ENCODE measurements around the gene HCST.
"Not testable (repeated sequence)": the region's sequence is repeated elsewhere in the genome, so short reads cannot be mapped to it uniquely, and the experiment has no call there.

Gene HCST

GRCh38 chr19:35903550-35904179, 1.3 kb downstream of the HCST start:
- peak in 42 of 56 donors; percentile 5 to 75 (median 44) for DNase-seq

- peak in 1 of 56 donors; percentile 10 for DNase-seq
These were observed 2.2 kb downstream of the HCST start for GRCh38 chr19:35904311-35905068.

- DNase-seq = no peak
These were observed 2.9 kb downstream of the HCST start for GRCh38 chr19:35905178-35905727.

- no peak for DNase-seq
These were observed 5.0 kb downstream of the HCST start for GRCh38 chr19:35907377-35907745.

- DNase-seq = peak in 4 of 56 donors; percentile 1 to 26 (median 19)
These were observed 5.7 kb downstream of the HCST start, which contains the start of gene TYROBP for GRCh38 chr19:35908010-35908441. Gene TYROBP, minus strand, starts transcription at chr19:35908295. Its CDS starts 67 bp downstream, at chr19:35908228.

GRCh38 chr19:35908973-35909683, 6.8 kb downstream of the HCST start:
- peak in 36 of 56 donors; percentile 3 to 67 (median 30) for DNase-seq

GRCh38 chr19:35909684-35910035, 7.3 kb downstream of the HCST start:
- no peak for DNase-seq

- DNase-seq = not testable (repeated sequence)
These were observed 8.0 kb downstream of the HCST start for GRCh38 chr19:35910355-35910754.

- DNase-seq = no peak
These were observed 8.8 kb downstream of the HCST start for GRCh38 chr19:35911173-35911572.

GRCh38 chr19:35911790-35912189, 9.5 kb downstream of the HCST start:
- no peak for DNase-seq

GRCh38 chr19:35913589-35913988, 11.3 kb downstream of the HCST start:
- no peak for DNase-seq

- no peak for DNase-seq
These were observed 13.1 kb downstream of the HCST start for GRCh38 chr19:35915443-35915842.

GRCh38 chr19:35919306-35919705, 17.0 kb downstream of the HCST start:
- no peak for DNase-seq

- DNase-seq = no peak
These were observed 18.7 kb downstream of the HCST start for GRCh38 chr19:35921012-35921411.

- no peak for DNase-seq
These were observed 23.2 kb downstream of the HCST start for GRCh38 chr19:35925501-35925900.

- DNase-seq = no peak
These were observed 26.2 kb downstream of the HCST start for GRCh38 chr19:35928507-35928906.

- DNase-seq = no peak
These were observed 27.5 kb downstream of the HCST start for GRCh38 chr19:35929876-35930275.

GRCh38 chr19:35931161-35931873, 29.0 kb downstream of the HCST start:
- DNase-seq = peak; percentile 85 to 100 (median 99)

- no peak for DNase-seq
These were observed 29.5 kb downstream of the HCST start for GRCh38 chr19:35931874-35932202.

GRCh38 chr19:35932291-35932936, 30.1 kb downstream of the HCST start:
- no peak for DNase-seq

Measured in nucleus accumbens (tissue), 56 donors.